ENCODE results near the gene PTPRM. TPM values are rescaled to one million over a fixed set of nuclear protein-coding genes. Genes with fewer than 3 reads are reported as not detected.

Gene PTPRM
- total RNA-seq, 1 experiment from 2014 or later, result 11.1 TPM

DNA sequence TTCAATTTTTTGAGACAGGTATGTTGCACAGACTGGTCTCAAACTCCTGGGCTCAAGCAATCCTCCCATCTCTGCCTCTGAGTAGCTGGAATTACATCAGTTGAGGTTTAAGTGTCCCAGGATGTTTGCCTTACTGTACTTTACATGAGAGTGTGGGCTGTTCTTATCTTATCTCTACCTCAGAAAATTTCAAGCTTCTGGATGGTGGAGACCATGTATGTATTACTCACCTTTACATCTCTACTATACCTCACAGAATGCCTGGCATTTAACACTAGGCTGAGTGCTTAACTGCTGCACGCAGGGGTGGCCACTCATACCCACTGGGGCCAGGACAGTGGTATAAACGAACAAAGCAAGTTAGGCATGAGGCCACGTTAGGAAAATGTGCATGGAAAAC is 770.1 kb downstream of the PTPRM start (continued):
- no peak for TF ChIP-seq ZNF396 (CRISPR knock-in tag; IDR thresholded peaks at IDR 0.05; ENCODE audit: borderline replicate concordance)
- no peak for TF ChIP-seq ZNF138 (CRISPR knock-in tag; conservative IDR thresholded peaks at IDR 0.05)
- TF ChIP-seq ZNF423 (CRISPR knock-in tag; IDR thresholded peaks at IDR 0.05), result no peak

- Mint-ChIP-seq H3K4me1 (peaks cover 13% of the 10 kb centered on the region), H3K4me3 (no peak overlapping the region), H3K27ac (no peak overlapping the region), H3K36me3 (no peaks in the 10 kb centered on the region), H3K9me3 (no peaks in the 10 kb centered on the region), H3K27me3 (ENCODE audit: low read depth) (no peaks in the 10 kb centered on the region)
- no peak for DNase-seq (ENCODE audit: low spot score)
- no peak for TF ChIP-seq ZNF121 (CRISPR knock-in tag; IDR thresholded peaks at IDR 0.05)
- TF ChIP-seq, protein P1, sequence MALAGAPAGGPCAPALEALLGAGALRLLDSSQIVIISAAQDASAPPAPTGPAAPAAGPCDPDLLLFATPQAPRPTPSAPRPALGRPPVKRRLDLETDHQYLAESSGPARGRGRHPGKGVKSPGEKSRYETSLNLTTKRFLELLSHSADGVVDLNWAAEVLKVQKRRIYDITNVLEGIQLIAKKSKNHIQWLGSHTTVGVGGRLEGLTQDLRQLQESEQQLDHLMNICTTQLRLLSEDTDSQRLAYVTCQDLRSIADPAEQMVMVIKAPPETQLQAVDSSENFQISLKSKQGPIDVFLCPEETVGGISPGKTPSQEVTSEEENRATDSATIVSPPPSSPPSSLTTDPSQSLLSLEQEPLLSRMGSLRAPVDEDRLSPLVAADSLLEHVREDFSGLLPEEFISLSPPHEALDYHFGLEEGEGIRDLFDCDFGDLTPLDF (CRISPR knock-in tag; IDR thresholded peaks at IDR 0.05), result no peak
- no peak for TF ChIP-seq ZNF396 (CRISPR knock-in tag; IDR thresholded peaks at IDR 0.05; ENCODE audit: borderline replicate concordance)
- TF ChIP-seq NR3C1 (CRISPR knock-in tag; conservative IDR thresholded peaks at IDR 0.05; ENCODE audit: low read depth), result no peak
- TF ChIP-seq, protein P2, sequence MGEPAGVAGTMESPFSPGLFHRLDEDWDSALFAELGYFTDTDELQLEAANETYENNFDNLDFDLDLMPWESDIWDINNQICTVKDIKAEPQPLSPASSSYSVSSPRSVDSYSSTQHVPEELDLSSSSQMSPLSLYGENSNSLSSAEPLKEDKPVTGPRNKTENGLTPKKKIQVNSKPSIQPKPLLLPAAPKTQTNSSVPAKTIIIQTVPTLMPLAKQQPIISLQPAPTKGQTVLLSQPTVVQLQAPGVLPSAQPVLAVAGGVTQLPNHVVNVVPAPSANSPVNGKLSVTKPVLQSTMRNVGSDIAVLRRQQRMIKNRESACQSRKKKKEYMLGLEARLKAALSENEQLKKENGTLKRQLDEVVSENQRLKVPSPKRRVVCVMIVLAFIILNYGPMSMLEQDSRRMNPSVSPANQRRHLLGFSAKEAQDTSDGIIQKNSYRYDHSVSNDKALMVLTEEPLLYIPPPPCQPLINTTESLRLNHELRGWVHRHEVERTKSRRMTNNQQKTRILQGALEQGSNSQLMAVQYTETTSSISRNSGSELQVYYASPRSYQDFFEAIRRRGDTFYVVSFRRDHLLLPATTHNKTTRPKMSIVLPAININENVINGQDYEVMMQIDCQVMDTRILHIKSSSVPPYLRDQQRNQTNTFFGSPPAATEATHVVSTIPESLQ (CRISPR knock-in tag; IDR thresholded peaks at IDR 0.05), result no peak
- no peak for TF ChIP-seq HMGXB4 (CRISPR knock-in tag; IDR thresholded peaks at IDR 0.05)
- TF ChIP-seq ZNF281 (CRISPR knock-in tag; IDR thresholded peaks at IDR 0.05), result no peak
- TF ChIP-seq MYBL2 (CRISPR knock-in tag; IDR thresholded peaks at IDR 0.05), result no peak
- TF ChIP-seq CREM (CRISPR knock-in tag; IDR thresholded peaks at IDR 0.05), result no peak
- TF ChIP-seq ZNF219 (CRISPR knock-in tag; IDR thresholded peaks at IDR 0.05; ENCODE audit: borderline replicate concordance), result no peak
- TF ChIP-seq ETV6 (CRISPR knock-in tag; IDR thresholded peaks at IDR 0.05), result no peak
- TF ChIP-seq FOXJ3 (CRISPR knock-in tag; IDR thresholded peaks at IDR 0.05; ENCODE audit: borderline replicate concordance), result no peak
- no peak for TF ChIP-seq KAT7 (CRISPR knock-in tag; IDR thresholded peaks at IDR 0.05; ENCODE audit: borderline replicate concordance)
- no peak for TF ChIP-seq OVOL2 (CRISPR knock-in tag; IDR thresholded peaks at IDR 0.05; ENCODE audit: borderline replicate concordance)
- ATAC-seq, result no peak
- ChIA-PET POLR2A (no interaction called here), CTCF (no interaction called here)
Measured at GRCh38 chr18:8339210-8339609, 772.1 kb downstream of the PTPRM start.

- Mint-ChIP-seq H3K9me3 (no peaks in the 10 kb centered on the region), H3K36me3 (no peaks in the 10 kb centered on the region), H3K27me3 (ENCODE audit: low read depth) (no peaks in the 10 kb centered on the region), H3K4me3 (no peak overlapping the region), H3K27ac (no peak overlapping the region), H3K4me1 (peaks cover 13% of the 10 kb centered on the region)
- CTCF ChIA-PET, result no interaction called here
- no peak for DNase-seq (ENCODE audit: low spot score)
- POLR2A ChIA-PET, result no interaction called here
- no peak for ATAC-seq
- TF ChIP-seq, protein P3, sequence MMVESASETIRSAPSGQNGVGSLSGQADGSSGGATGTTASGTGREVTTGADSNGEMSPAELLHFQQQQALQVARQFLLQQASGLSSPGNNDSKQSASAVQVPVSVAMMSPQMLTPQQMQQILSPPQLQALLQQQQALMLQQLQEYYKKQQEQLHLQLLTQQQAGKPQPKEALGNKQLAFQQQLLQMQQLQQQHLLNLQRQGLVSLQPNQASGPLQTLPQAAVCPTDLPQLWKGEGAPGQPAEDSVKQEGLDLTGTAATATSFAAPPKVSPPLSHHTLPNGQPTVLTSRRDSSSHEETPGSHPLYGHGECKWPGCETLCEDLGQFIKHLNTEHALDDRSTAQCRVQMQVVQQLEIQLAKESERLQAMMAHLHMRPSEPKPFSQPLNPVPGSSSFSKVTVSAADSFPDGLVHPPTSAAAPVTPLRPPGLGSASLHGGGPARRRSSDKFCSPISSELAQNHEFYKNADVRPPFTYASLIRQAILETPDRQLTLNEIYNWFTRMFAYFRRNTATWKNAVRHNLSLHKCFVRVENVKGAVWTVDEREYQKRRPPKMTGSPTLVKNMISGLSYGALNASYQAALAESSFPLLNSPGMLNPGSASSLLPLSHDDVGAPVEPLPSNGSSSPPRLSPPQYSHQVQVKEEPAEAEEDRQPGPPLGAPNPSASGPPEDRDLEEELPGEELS (CRISPR knock-in tag; IDR thresholded peaks at IDR 0.05), result no peak
- TF ChIP-seq NR1H2 (CRISPR knock-in tag; IDR thresholded peaks at IDR 0.05), result no peak
- no peak for TF ChIP-seq ZNF532 (CRISPR knock-in tag; IDR thresholded peaks at IDR 0.05; ENCODE audit: borderline replicate concordance)
Measured at GRCh38 chr18:8339952-8340351, 772.8 kb downstream of the PTPRM start.
